Neural progenitor cell (in vitro differentiated cells): ENCODE results near the gene ZNF516. TPM values are rescaled to one million over a fixed set of nuclear protein-coding genes. Genes with fewer than 3 reads are reported as not detected.
A peak's percentile ranks its signal among the peaks of the same experiment; 100 is the strongest.

Experiments used
- DNase-seq: peaks from one replicate; pipeline ENCODE4 v3.0.0-alpha.2; 2016; ENCODE audit warnings: low spot score
- H2AFZ ChIP-seq: fragments of 200-600 bp; sonication (generic); replicated peaks from 2 replicates; pipeline ENCODE4 v1.6.1; 2016; ENCODE audit warnings: antibody characterized with exemption
- H3F3A ChIP-seq: fragments of 200-600 bp; sonication (generic); 2 replicates; pipeline ENCODE4 v1.6.1; 2016; ENCODE audit warnings: antibody characterized with exemption, low read depth
- H3K27ac ChIP-seq: fragments of 200-600 bp; sonication (generic); 2 replicates; pipeline ENCODE4 v1.5.1; 2016; ENCODE audit warnings: mild to moderate bottlenecking
- H3K27me3 ChIP-seq: fragments of 200-600 bp; sonication (generic); 2 replicates; pipeline ENCODE4 v1.6.1; 2016; ENCODE audit warnings: mild to moderate bottlenecking, moderate library complexity
- H3K36me3 ChIP-seq: fragments of 200-600 bp; sonication (generic); 2 replicates; pipeline ENCODE4 v1.5.1; 2016
- H3K4me1 ChIP-seq: fragments of 200-600 bp; sonication (generic); 2 replicates; pipeline ENCODE4 v1.6.1; 2016; ENCODE audit warnings: mixed run types
- H3K4me2 ChIP-seq: fragments of 200-600 bp; sonication (generic); 2 replicates; pipeline ENCODE4 v1.6.1; 2016
- H3K4me3 ChIP-seq: fragments of 200-600 bp; sonication (generic); 2 replicates; pipeline ENCODE4 v1.5.1; 2016
- H3K79me2 ChIP-seq: fragments of 200-600 bp; sonication (generic); 2 replicates; pipeline ENCODE4 v1.6.1; 2016; ENCODE audit warnings: low read depth
- H3K9ac ChIP-seq: fragments of 200-600 bp; sonication (generic); 2 replicates; pipeline ENCODE4 v1.6.1; 2016
- H3K9me3 ChIP-seq: fragments of 200-600 bp; sonication (generic); 2 replicates; pipeline ENCODE4 v1.5.1; 2016; ENCODE audit warnings: low read depth
- H4K20me1 ChIP-seq: fragments of 200-600 bp; sonication (generic); 2 replicates; pipeline ENCODE4 v1.6.1; 2016; ENCODE audit warnings: low read depth
- H3K27ac Mint-ChIP-seq: 3 replicates; pipeline ENCODE4 v1.8.0; 2021; ENCODE audit warnings: mixed read lengths
- H3K27me3 Mint-ChIP-seq: 2 replicates; pipeline ENCODE4 v1.8.0; 2022; ENCODE audit warnings: low read depth, mild to moderate bottlenecking, inconsistent platforms, moderate library complexity, mixed read lengths; ENCODE audit not compliant: insufficient read depth
- H3K36me3 Mint-ChIP-seq: 3 replicates; pipeline ENCODE4 v1.8.0; 2021; ENCODE audit warnings: mixed read lengths
- H3K4me1 Mint-ChIP-seq: 3 replicates; pipeline ENCODE4 v1.8.0; 2021; ENCODE audit warnings: mixed read lengths
- H3K4me3 Mint-ChIP-seq: 3 replicates; pipeline ENCODE4 v1.8.0; 2021; ENCODE audit warnings: mild to moderate bottlenecking, moderate library complexity, mixed read lengths
- H3K9me3 Mint-ChIP-seq: 3 replicates; pipeline ENCODE4 v1.8.0; 2020; ENCODE audit warnings: mixed read lengths
- EZH2 ChIP-seq: fragments of 200-600 bp; sonication (generic); IDR thresholded peaks from 2 replicates; pipeline ENCODE4 v1.6.1; 2017; ENCODE audit warnings: antibody characterized with exemption, mild to moderate bottlenecking, moderate library complexity
- EZH2phosphoT487 ChIP-seq: fragments of 200-600 bp; sonication (generic); IDR thresholded peaks from 2 replicates; pipeline ENCODE4 v1.6.1; 2017; ENCODE audit warnings: antibody characterized with exemption
- total RNA-seq: library from RNA; depleted of rRNA; stranded (reverse); fragments of >200 nt; gene quantifications from 2 replicates; pipeline ENCODE4 v1.2.3, GENCODE V29; 2015; ENCODE audit warnings: low replicate concordance
- TF ChIP-seq, protein P1 (sequence below): fragments of 200-600 bp; sonication (generic); IDR thresholded peaks from 2 replicates; pipeline ENCODE4 v1.5.1; 2017; ENCODE audit warnings: antibody characterized with exemption, mild to moderate bottlenecking

Gene ZNF516
- total RNA-seq, 1 donor from 2014 or later, result 45.5 TPM

DNA sequence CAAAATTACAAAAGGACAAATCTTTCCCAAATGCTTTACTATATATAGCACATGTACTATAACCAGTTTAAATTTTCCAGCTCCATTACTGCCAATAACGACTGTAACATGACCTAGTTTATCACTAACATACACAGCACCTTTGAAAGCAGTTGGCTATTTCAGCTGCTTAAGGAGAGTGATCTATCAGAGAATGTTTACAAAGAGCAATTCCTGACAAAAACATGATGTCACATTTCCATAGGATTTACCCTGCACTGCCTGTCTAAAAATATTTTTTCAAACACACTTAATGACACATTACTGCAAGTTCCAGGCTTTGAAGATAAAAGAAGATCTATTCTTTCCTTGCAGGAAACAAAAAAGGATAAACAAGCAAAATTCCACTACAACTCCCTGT lies 40.6 kb downstream of the ZNF516 start:
- Mint-ChIP-seq H3K27ac (no peak overlapping the region), H3K4me3 (no peak overlapping the region), H3K4me1 (peaks cover 82% of the 10 kb centered on the region), H3K9me3 (no peaks in the 10 kb centered on the region), H3K36me3 (peaks cover 2% of the 10 kb centered on the region), H3K27me3 (peaks cover 4% of the 10 kb centered on the region)
- no peak overlapping the region for H3K27ac ChIP-seq
- TF ChIP-seq EZH2phosphoT487 (no peak), EZH2 (no peak)
- TF ChIP-seq, protein P1, sequence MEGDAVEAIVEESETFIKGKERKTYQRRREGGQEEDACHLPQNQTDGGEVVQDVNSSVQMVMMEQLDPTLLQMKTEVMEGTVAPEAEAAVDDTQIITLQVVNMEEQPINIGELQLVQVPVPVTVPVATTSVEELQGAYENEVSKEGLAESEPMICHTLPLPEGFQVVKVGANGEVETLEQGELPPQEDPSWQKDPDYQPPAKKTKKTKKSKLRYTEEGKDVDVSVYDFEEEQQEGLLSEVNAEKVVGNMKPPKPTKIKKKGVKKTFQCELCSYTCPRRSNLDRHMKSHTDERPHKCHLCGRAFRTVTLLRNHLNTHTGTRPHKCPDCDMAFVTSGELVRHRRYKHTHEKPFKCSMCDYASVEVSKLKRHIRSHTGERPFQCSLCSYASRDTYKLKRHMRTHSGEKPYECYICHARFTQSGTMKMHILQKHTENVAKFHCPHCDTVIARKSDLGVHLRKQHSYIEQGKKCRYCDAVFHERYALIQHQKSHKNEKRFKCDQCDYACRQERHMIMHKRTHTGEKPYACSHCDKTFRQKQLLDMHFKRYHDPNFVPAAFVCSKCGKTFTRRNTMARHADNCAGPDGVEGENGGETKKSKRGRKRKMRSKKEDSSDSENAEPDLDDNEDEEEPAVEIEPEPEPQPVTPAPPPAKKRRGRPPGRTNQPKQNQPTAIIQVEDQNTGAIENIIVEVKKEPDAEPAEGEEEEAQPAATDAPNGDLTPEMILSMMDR, result no peak
- peaks cover 99% of the 10 kb centered on the region for H3K79me2 ChIP-seq
- peaks cover 100% of the 10 kb centered on the region for H4K20me1 ChIP-seq
- H3K4me2 ChIP-seq, result peak overlapping the region; percentile 83
- no peaks in the 10 kb centered on the region for H3K27me3 ChIP-seq
- H3K9me3 ChIP-seq, result no peaks in the 10 kb centered on the region
- no peak for DNase-seq
- H3K4me3 ChIP-seq, result no peak overlapping the region
- H3K36me3 ChIP-seq, result no peaks in the 10 kb centered on the region
- peaks cover 63% of the 10 kb centered on the region for H3F3A ChIP-seq
- H2AFZ ChIP-seq, result no peak overlapping the region
- H3K4me1 ChIP-seq, result peaks cover 88% of the 10 kb centered on the region
- H3K9ac ChIP-seq, result no peak overlapping the region

DNA sequence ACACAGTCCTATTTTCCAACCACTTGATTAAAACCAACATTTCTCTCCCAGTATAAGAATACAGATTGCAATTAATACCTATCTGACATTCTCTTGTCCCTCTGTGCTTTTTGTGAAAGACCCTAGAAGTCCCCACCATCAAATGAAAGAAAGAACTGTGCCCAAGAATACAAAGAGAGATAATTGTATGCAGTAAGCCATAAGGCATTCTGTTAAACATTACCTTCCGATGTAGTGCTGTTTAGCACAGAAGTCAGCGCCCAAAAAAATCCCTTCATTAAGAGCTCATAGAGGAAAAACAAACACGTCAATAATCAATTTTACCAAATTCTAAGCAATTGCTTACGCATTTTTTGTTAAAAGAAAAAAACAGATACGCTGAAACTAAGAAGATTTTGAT lies 41.1 kb downstream of the ZNF516 start:
- DNase-seq, result no peak
- peaks cover 63% of the 10 kb centered on the region for H3F3A ChIP-seq
- H3K4me2 ChIP-seq, result peak overlapping the region; percentile 83
- no peaks in the 10 kb centered on the region for H3K27me3 ChIP-seq
- H4K20me1 ChIP-seq, result peaks cover 100% of the 10 kb centered on the region
- H3K4me3 ChIP-seq, result no peak overlapping the region
- no peak overlapping the region for H2AFZ ChIP-seq
- peak overlapping the region; percentile 16 for H3K4me3 Mint-ChIP-seq
- H3K9me3 Mint-ChIP-seq, result no peaks in the 10 kb centered on the region
- TF ChIP-seq, protein P1, result no peak
- TF ChIP-seq EZH2, result no peak
- TF ChIP-seq EZH2phosphoT487, result no peak
- H3K79me2 ChIP-seq, result peaks cover 99% of the 10 kb centered on the region
- H3K9me3 ChIP-seq, result no peaks in the 10 kb centered on the region
- H3K36me3 ChIP-seq, result no peaks in the 10 kb centered on the region
- no peak overlapping the region for H3K27ac ChIP-seq
- peaks cover 87% of the 10 kb centered on the region for H3K4me1 Mint-ChIP-seq
- peaks cover 2% of the 10 kb centered on the region for H3K36me3 Mint-ChIP-seq
- peaks cover 8% of the 10 kb centered on the region for H3K27me3 Mint-ChIP-seq
- H3K9ac ChIP-seq, result no peak overlapping the region
- H3K4me1 ChIP-seq, result peaks cover 90% of the 10 kb centered on the region
- H3K27ac Mint-ChIP-seq, result no peak overlapping the region

DNA sequence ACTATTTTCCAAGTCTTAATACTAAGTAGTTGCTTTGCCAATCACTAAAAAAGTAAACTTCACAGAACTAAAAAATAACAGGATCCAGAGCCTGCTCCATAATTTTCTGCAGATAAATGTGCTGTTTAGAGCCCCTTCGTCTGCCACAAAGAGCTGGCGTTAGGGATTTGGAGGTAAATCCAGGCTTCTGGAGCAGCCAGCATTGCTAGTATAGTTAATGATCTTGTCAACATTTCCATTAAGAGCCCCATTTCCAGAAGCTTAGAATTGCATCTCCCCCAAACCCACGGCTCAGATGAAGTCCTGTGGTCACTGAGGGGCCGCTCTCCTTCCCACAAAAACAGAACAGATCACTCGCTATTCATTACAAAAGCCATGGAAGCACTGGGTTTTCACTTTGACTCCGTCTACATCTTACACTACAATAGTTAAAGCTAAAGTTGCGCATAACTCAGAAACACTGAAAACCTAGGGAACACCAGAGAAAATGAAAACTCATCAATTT lies 41.9 kb downstream of the ZNF516 start:
- Histone ChIP-seq H3K4me3 (peak overlapping the region; percentile 49), H3K79me2 (peaks cover 100% of the 10 kb centered on the region), H3K9me3 (no peaks in the 10 kb centered on the region), H3K27me3 (no peaks in the 10 kb centered on the region), H3K4me1 (peaks cover 88% of the 10 kb centered on the region), H4K20me1 (peaks cover 100% of the 10 kb centered on the region), H3K4me2 (peak overlapping the region; percentile 83), H3K27ac (peak overlapping the region; percentile 9), H3K36me3 (no peaks in the 10 kb centered on the region), H3K9ac (no peak overlapping the region), H2AFZ (no peak overlapping the region), H3F3A (peaks cover 63% of the 10 kb centered on the region)
- Mint-ChIP-seq H3K4me1 (peaks cover 91% of the 10 kb centered on the region), H3K9me3 (no peaks in the 10 kb centered on the region), H3K4me3 (peak overlapping the region; percentile 41), H3K36me3 (peaks cover 3% of the 10 kb centered on the region), H3K27me3 (peaks cover 10% of the 10 kb centered on the region), H3K27ac (no peak overlapping the region)
- DNase-seq, result no peak
- TF ChIP-seq, protein P1, result no peak
- TF ChIP-seq EZH2 (no peak), EZH2phosphoT487 (no peak)
